ENCODE measurements around the gene DNAJB13. TPM values are rescaled to one million over a fixed set of nuclear protein-coding genes. Genes with fewer than 3 reads are reported as not detected.

The DNAJB13 gene
- polyA plus RNA-seq, 10 donors, result 0.15 to 0.95 (median 0.29) TPM; not detected in 1

- DNase-seq, result no peak
Observed at GRCh38 chr11:74014880-74015279, 64.1 kb downstream of the DNAJB13 start.

DNA sequence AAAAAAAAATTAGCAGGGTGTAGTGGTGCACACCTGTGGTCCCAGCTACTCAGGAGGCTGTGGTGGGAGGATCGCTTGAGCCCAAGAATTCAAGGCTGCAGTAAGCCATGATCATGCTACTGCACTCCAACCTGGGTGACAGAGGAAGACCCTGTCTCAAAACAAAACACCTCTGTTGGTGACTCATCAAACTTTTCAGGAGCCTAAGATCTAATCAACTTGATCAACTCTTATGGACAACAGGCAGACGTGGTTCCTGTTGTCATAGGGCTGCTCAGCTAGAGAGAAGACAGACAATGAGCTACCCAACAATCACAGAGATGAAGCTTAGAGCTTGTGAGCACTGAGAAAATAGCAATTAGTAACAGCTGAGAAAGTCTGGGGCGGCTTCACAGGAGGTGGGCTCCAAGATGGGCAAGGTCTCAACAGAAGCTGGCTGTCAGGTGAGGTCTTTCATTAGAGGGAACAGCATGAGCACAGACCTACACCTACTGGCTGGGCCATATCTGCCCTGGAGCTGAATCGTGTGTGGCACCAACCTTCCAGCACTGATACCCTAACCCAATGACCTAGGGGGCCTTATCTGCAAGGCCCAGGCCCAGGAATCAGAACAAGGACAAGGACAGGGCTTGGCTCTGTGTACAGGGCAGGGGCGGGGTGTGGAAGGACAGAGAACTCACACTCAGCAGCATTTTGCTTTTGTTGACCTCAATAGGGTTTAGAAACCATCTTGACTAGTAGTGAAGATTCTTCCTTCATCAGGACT is 65.3 kb downstream of the DNAJB13 start:
- no peak for DNase-seq

DNA sequence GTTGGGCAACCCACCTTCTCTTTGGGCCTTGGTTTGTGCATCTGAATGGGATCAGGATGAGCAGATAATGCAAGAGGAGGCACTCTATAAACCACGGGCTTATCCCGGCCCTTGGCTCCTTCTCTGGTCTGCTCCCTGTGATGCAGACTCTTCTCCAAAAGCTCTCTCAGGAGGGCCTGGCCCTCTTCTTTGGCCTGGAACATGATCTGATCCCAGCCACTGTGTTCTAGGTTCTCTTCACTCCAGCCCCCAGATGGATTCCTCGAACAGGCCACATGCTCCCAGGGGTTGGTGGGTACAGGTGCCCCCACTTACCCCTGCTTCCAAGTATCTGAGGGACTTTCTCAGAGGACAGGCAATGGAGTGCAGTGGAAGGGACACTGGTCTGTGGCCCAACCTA is 66.8 kb downstream of the DNAJB13 start:
- no peak for DNase-seq

- DNase-seq, result peak; percentile 59 to 69 (median 66)
Observed at GRCh38 chr11:74018331-74019005, 67.6 kb downstream of the DNAJB13 start.

- DNase-seq, result no peak
Observed at GRCh38 chr11:74019104-74019738, 68.4 kb downstream of the DNAJB13 start.

DNA sequence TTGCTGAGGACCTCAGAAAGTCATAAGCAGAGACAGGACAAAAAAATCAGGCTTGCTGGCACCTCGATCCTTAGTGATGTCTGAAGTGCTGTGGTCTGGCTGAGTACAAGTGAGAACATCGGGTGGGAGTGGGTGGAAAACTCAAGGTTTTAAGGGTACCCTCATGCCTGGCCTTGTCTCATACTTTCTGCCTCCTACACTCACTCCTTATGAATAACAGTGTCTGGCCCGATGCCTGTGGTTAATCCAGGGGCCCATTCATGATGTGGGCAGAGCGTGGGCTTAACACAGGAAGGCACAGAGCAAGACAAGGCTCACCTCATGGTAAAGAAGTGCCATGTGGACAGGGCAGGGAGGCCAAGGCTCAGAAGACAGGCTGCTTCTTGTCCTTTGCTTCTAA is 69.0 kb downstream of the DNAJB13 start:
- no peak for DNase-seq

Other genes starting within 250 kb of the DNAJB13 start
- 100 to 1,000 TPM in 4 of 10 donors, 10 to 100 TPM in 6; 90.4 to 120 (median 96.9) TPM for gene RAB6A, start 190.0 kb upstream of the DNAJB13 start, polyA plus RNA-seq (ENCODE audit: insufficient read length in 10 of 10)
- gene MRPL48, start 163.2 kb upstream of the DNAJB13 start, polyA plus RNA-seq (ENCODE audit: insufficient read length in 10 of 10), result 10 to 100 TPM; 31.1 to 46.1 (median 41.4) TPM
- 10 to 100 TPM; 66.5 to 79.2 (median 71.1) TPM for gene COA4, start 74.2 kb upstream of the DNAJB13 start, polyA plus RNA-seq (ENCODE audit: insufficient read length in 10 of 10)
- 10 to 100 TPM; 20.8 to 51.7 (median 35.4) TPM for gene PAAF1, start 74.0 kb upstream of the DNAJB13 start, polyA plus RNA-seq (ENCODE audit: insufficient read length in 10 of 10)
- gene UCP2, start 31.8 kb downstream of the DNAJB13 start, polyA plus RNA-seq (ENCODE audit: insufficient read length in 10 of 10), result 100 to 1,000 TPM; 117 to 201 (median 142) TPM
- gene UCP3, start 58.1 kb downstream of the DNAJB13 start, polyA plus RNA-seq (ENCODE audit: insufficient read length in 10 of 10), result 1 to 10 TPM; 1.5 to 6.8 (median 2.6) TPM
- 10 to 100 TPM; 14.7 to 25.4 (median 19.3) TPM for gene C2CD3, start 220.0 kb downstream of the DNAJB13 start, polyA plus RNA-seq (ENCODE audit: insufficient read length in 10 of 10)
- gene PPME1, start 220.3 kb downstream of the DNAJB13 start, polyA plus RNA-seq (ENCODE audit: insufficient read length in 10 of 10), result 10 to 100 TPM; 35.1 to 54.7 (median 39.1) TPM